HEK293T (cell line): ENCODE results near the gene OSCP1.

Source experiments
- CTCF ChIA-PET: fragments of 350-600 bp; formaldehyde crosslinking; extraction: SDS; loops from one replicate; lab custom pipeline; 2021; ENCODE audit warnings: antibody characterized with exemption, inconsistent platforms; lab: Yijun Ruan, JAX
- POLR2A ChIA-PET: fragments of 350-600 bp; formaldehyde crosslinking; extraction: SDS; loops from one replicate; lab custom pipeline; 2020; ENCODE audit warnings: antibody characterized with exemption, inconsistent platforms; lab: Yijun Ruan, JAX
- DNase-seq: peaks from one replicate; pipeline ENCODE4 v3.0.0; 2012; ENCODE audit warnings: mixed read lengths; ENCODE audit errors: extremely low spot score
- ARNT ChIP-seq: fragments of 450-650 bp; IDR thresholded peaks from 2 replicates; pipeline ENCODE4 v1.6.1; 2017; ENCODE audit warnings: mild to moderate bottlenecking
- BHLHE40 ChIP-seq: fragments of 450-650 bp; IDR thresholded peaks from 2 replicates; pipeline ENCODE4 v1.6.1; 2016; ENCODE audit warnings: mild to moderate bottlenecking, moderate library complexity, borderline replicate concordance
- CTBP1 ChIP-seq: fragments of 450-650 bp; IDR thresholded peaks from 2 replicates; pipeline ENCODE4 v1.6.1; 2016; ENCODE audit warnings: borderline replicate concordance
- ELF4 ChIP-seq: fragments of 450-650 bp; IDR thresholded peaks from 2 replicates; pipeline ENCODE4 v1.6.1; 2017; ENCODE audit warnings: antibody characterized with exemption
- FOXA1 ChIP-seq: fragments of 450-650 bp; IDR thresholded peaks from 2 replicates; pipeline ENCODE4 v1.6.1; 2016; ENCODE audit warnings: mild to moderate bottlenecking
- FOXK2 ChIP-seq: fragments of 450-650 bp; IDR thresholded peaks from 2 replicates; pipeline ENCODE4 v1.6.1; 2016; ENCODE audit warnings: mild to moderate bottlenecking
- FOXM1 ChIP-seq: fragments of 450-650 bp; IDR thresholded peaks from 2 replicates; pipeline ENCODE4 v1.6.1; 2017; ENCODE audit warnings: mild to moderate bottlenecking, borderline replicate concordance
- HDGF ChIP-seq: fragments of 450-650 bp; IDR thresholded peaks from 2 replicates; pipeline ENCODE4 v1.6.1; 2017; ENCODE audit warnings: antibody characterized with exemption, borderline replicate concordance
- L3MBTL2 ChIP-seq: fragments of 450-650 bp; conservative IDR thresholded peaks from 2 replicates; pipeline ENCODE4 v1.6.1; 2016; ENCODE audit warnings: mild to moderate bottlenecking
- LEF1 ChIP-seq: fragments of 450-650 bp; IDR thresholded peaks from 2 replicates; pipeline ENCODE4 v1.6.1; 2017; ENCODE audit warnings: mild to moderate bottlenecking, borderline replicate concordance
- NFRKB ChIP-seq: fragments of 450-650 bp; IDR thresholded peaks from 2 replicates; pipeline ENCODE4 v1.6.1; 2016; ENCODE audit warnings: mild to moderate bottlenecking, moderate library complexity
- SP1 ChIP-seq: fragments of 450-650 bp; IDR thresholded peaks from 2 replicates; pipeline ENCODE4 v1.6.1; 2017
- SUZ12 ChIP-seq: fragments of 450-650 bp; IDR thresholded peaks from 2 replicates; pipeline ENCODE4 v1.6.1; 2016; ENCODE audit warnings: mild to moderate bottlenecking
- TARDBP ChIP-seq: fragments of 450-650 bp; IDR thresholded peaks from 2 replicates; pipeline ENCODE4 v1.6.1; 2016
- ZNF384 ChIP-seq: fragments of 450-650 bp; IDR thresholded peaks from 2 replicates; pipeline ENCODE4 v1.6.1; 2016
- TF ChIP-seq, protein P1 (sequence below): fragments of 450-650 bp; IDR thresholded peaks from 2 replicates; pipeline ENCODE4 v1.6.1; 2016

The OSCP1 gene

DNA sequence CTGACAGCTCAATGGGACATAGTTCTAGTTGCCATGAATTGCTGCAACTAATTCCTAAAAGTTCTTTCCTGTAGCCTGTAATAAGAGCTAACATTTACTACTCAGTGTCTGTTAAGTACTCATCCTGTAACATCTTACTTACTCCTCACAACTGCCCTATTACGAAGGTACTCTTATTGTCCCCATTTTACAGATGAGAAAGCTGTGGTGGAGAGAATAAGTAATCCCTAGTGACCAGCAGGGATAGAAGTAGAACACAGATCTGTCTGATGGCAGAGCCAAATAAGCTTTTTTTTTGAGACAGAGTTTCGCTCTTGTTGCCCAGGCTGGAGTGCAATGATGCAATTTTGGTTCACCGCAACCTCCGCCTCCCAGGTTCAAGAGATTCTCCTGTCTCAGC, 67.6 kb downstream of the OSCP1 start:
- POLR2A ChIA-PET: interaction anchor here (1.2 kb wide), 1 partner anchor 82 kb away, joined by 3 read pairs; the partner anchor contains the start of gene MRPS15

DNA sequence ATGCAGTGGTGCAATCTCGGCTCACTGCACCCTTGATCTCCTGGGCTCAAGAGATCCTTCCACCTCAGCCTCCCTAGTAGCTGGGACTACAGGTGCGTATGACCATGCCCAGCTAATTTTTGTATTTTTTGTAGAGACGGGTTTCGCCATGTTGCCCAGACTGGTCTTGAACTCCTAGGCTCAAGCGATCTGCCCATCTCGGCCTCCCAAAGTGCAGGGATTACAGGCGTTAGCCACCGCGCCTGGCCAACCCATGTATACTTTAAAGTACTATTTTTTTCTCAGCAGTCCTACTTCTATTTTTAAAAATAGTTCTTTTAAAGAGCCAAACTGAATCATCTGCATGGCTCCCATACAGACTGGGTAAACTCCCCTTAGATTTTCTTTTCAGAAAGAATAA, 68.0 kb downstream of the OSCP1 start:
- ChIA-PET POLR2A (interaction anchor here (1.2 kb wide), 1 partner anchor 82 kb away, joined by 3 read pairs; the partner anchor contains the start of gene MRPS15), CTCF (interaction anchor here (0.6 kb wide), 1 partner anchor 11 kb away, joined by 5 read pairs; no protein-coding TSS in a partner anchor)
- TF ChIP-seq FOXA1: no peak
- TF ChIP-seq BHLHE40: no peak
- no peak for TF ChIP-seq TARDBP
- no peak for TF ChIP-seq FOXM1
- TF ChIP-seq FOXK2: no peak
- no peak for TF ChIP-seq SP1
- no peak for TF ChIP-seq L3MBTL2
- no peak for TF ChIP-seq CTBP1
- TF ChIP-seq SUZ12: no peak
- TF ChIP-seq ARNT: no peak
- no peak for TF ChIP-seq NFRKB
- no peak for DNase-seq

More for the DNA sequence above, 67.6 kb downstream of the OSCP1 start:
- TF ChIP-seq SP1: no peak
- TF ChIP-seq SUZ12: no peak
- no peak for TF ChIP-seq FOXK2
- TF ChIP-seq FOXA1: no peak
- TF ChIP-seq L3MBTL2: no peak
- no peak for TF ChIP-seq FOXM1
- no peak for TF ChIP-seq ZNF384
- TF ChIP-seq ELF4: no peak
- no peak for TF ChIP-seq BHLHE40
- TF ChIP-seq, protein P1, sequence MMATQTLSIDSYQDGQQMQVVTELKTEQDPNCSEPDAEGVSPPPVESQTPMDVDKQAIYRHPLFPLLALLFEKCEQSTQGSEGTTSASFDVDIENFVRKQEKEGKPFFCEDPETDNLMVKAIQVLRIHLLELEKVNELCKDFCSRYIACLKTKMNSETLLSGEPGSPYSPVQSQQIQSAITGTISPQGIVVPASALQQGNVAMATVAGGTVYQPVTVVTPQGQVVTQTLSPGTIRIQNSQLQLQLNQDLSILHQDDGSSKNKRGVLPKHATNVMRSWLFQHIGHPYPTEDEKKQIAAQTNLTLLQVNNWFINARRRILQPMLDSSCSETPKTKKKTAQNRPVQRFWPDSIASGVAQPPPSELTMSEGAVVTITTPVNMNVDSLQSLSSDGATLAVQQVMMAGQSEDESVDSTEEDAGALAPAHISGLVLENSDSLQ: no peak
- no peak for TF ChIP-seq TARDBP
- DNase-seq: no peak
- CTCF ChIA-PET: no interaction called here

DNA sequence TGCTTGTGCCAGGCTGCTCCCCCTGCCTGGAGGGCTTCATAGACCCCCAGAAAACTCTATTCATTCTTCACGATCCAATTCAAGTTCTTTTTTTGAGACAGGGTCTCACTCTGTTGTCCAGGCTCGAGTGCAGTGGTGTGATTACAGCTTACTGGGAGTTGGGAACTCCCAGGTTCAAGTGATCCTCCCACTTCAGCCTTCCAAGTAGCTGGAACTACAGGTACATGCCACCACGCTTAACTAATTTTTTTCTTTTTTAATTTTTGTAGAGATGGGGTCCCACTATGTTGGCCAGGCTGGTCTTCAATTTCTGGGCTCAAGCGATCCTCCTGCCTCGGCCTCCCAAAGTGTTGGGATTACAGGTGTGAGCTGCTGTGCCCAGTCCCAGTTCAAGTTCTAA, 68.8 kb downstream of the OSCP1 start:
- CTCF ChIA-PET: interaction anchor here (0.6 kb wide), 1 partner anchor 11 kb away, joined by 5 read pairs; no protein-coding TSS in a partner anchor
- POLR2A ChIA-PET: interaction anchor here (1.5 kb wide), 1 partner anchor 16 kb away, joined by 4 read pairs; the partner anchor contains the start of gene LSM10
- no peak for DNase-seq
- TF ChIP-seq FOXM1: no peak
- no peak for TF ChIP-seq LEF1
- TF ChIP-seq SP1: no peak
- no peak for TF ChIP-seq FOXK2
- TF ChIP-seq, protein P1: no peak
- no peak for TF ChIP-seq L3MBTL2
- TF ChIP-seq ZNF384: no peak
- no peak for TF ChIP-seq FOXA1
- TF ChIP-seq ARNT: no peak
- no peak for TF ChIP-seq CTBP1
- TF ChIP-seq TARDBP: no peak
- TF ChIP-seq SUZ12: no peak
- TF ChIP-seq HDGF: no peak
- TF ChIP-seq ELF4: no peak
- no peak for TF ChIP-seq NFRKB
- no peak for TF ChIP-seq BHLHE40

DNA sequence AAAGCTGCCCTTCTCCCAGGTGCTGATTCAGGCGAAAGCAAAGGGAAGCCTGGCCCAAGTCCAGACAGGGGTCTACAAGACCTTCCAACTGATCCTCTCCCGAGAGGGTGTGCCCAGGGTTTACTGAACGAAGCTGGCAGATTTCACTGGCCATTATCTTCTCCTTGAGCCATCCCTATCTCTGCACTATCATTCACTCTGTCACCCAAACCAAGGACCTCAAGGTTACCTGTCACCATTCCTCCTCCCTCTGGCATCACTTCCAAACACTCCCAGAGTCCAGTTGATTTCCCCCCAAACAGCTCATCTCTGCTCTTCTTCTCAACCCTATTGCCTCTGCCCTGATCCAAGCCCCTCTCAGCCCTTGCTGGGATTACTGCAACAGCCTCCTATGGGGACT, 69.5 kb downstream of the OSCP1 start:
- CTCF ChIA-PET: no interaction called here
- DNase-seq: no peak
- POLR2A ChIA-PET: interaction anchor here (1.5 kb wide), 1 partner anchor 17 kb away, joined by 4 read pairs; the partner anchor contains the start of gene LSM10
- no peak for TF ChIP-seq FOXA1
- no peak for TF ChIP-seq TARDBP
- TF ChIP-seq ELF4: no peak
- no peak for TF ChIP-seq CTBP1
- no peak for TF ChIP-seq SUZ12
- no peak for TF ChIP-seq ARNT
- TF ChIP-seq, protein P1: no peak
- TF ChIP-seq LEF1: no peak
- no peak for TF ChIP-seq L3MBTL2
- TF ChIP-seq SP1: no peak
- TF ChIP-seq FOXK2: no peak
- no peak for TF ChIP-seq HDGF
- no peak for TF ChIP-seq FOXM1
- no peak for TF ChIP-seq BHLHE40

DNA sequence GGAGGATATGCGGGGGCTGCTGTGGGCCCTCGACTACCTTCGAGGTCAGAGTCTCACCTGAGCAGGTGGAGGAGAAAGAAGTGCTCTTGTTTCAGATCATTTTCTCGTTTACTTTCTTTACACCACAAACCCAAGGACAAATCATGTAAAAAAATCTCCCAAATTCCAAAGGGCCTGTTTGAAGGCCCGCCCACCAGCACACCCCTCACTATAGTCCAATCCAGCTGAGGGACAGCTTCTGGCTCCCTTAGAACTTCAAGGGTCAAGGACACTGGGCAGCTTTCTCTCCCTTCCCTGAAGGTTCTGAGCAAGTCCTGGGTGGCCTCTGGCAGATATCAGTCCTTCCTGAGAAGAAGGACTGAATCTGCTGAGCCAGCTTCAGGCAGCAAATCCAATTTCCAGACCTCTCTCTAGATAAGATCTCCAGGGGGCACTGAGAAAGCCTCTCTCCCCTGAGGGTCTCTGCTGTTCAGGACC, 70.1 kb downstream of the OSCP1 start:
- CTCF ChIA-PET: no interaction called here
- POLR2A ChIA-PET: interaction anchor here (1.5 kb wide), 1 partner anchor 17 kb away, joined by 4 read pairs; the partner anchor contains the start of gene LSM10
- TF ChIP-seq ARNT (no peak), HDGF (no peak), LEF1 (no peak), SUZ12 (no peak), SP1 (no peak), FOXM1 (no peak)
- DNase-seq: no peak

DNA sequence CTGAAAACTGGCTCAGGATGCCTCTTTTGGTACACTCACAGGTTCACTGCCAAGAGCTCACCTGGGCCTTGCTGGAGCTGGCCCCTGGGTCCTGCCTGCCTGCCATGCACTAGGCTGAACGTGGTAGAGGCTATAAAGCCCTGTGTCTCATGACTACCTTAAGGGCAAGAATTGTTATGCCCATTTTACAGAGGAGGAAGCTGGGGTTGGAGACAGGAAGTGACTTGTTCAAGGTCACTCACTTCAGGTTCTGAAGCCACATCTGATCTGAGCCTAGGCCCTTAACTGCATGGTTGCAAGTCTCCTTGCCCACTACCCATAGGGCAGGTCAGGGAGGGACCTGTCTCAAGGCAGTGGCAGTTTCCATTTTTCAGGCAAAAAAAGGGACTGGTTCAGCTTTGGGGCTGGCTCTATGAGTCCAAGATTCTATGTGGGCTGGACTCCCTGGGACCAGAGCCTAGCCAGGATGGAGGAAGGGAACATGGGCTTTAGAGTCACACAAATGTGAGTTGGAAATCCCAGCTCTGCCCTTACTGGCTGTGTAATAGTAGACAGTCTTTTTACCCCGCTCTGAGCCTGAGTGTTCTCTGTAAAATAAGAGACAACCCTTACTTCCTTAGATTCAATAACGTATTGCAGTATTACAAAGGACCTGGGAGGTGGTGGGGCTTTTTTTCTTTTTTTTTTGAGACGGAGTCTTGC, 72.3 kb downstream of the OSCP1 start:
- ChIA-PET POLR2A (no interaction called here), CTCF (no interaction called here)
- no peak for DNase-seq
- TF ChIP-seq BHLHE40 (no peak), ARNT (no peak), ELF4 (no peak), NFRKB (no peak), CTBP1 (no peak), TARDBP (no peak), LEF1 (no peak), HDGF (no peak), SP1 (no peak), FOXM1 (no peak), SUZ12 (no peak), L3MBTL2 (no peak), ZNF384 (no peak), FOXK2 (no peak), FOXA1 (no peak)
- TF ChIP-seq, protein P1: no peak
